IMR-90 (cell line): ENCODE results near the gene ARHGAP10. TPM values are rescaled to one million over a fixed set of nuclear protein-coding genes. Genes with fewer than 3 reads are reported as not detected.
A peak's percentile ranks its signal among the peaks of the same experiment; 100 is the strongest.

ENCODE experiments used
- ATAC-seq: fragments of 200-7000 bp; cut with Tn5 transposase; 2 replicates; pipeline ENCODE4 v1.9.1; 2020; ENCODE audit warnings: low read depth, mild to moderate bottlenecking, moderate library complexity
- BruUV-seq: library from RNA; stranded (reverse); fragments of 400-500 nt; replicated peaks from 2 replicates; lab custom pipeline; 2021; lab: Mats Ljungman, UMichigan
- CTCF ChIA-PET: fragments of 300-600 bp; formaldehyde crosslinking; extraction: SDS; loops from one replicate; lab custom pipeline; 2021; ENCODE audit warnings: antibody characterized with exemption; lab: Yijun Ruan, JAX
- POLR2A ChIA-PET: fragments of 300-600 bp; sonication (Branson Sonifier 250); formaldehyde crosslinking; loops from one replicate; lab custom pipeline; 2022; ENCODE audit warnings: antibody characterized with exemption; ENCODE audit not compliant: unreplicated experiment; lab: Charles Lee
- DNase-seq: peaks from one replicate; pipeline ENCODE4 v3.0.0; 2013
- H2AFZ ChIP-seq: replicated peaks from 2 replicates; pipeline ENCODE3; 2013; ENCODE audit warnings: low read length, mild to moderate bottlenecking; ENCODE audit not compliant: poor library complexity
- H2AK5ac ChIP-seq: 2 replicates; pipeline ENCODE4 v1.6.1; 2013; ENCODE audit warnings: low read depth, low read length, inconsistent platforms
- H2AK9ac ChIP-seq: replicated peaks from 2 replicates; pipeline ENCODE3; 2013; ENCODE audit warnings: mild to moderate bottlenecking, low read depth, low read length, moderate library complexity; ENCODE audit not compliant: poor library complexity
- H2BK120ac ChIP-seq: 2 replicates; pipeline ENCODE4 v1.6.1; 2013; ENCODE audit warnings: low read depth, low read length, inconsistent platforms
- H2BK15ac ChIP-seq: 3 replicates; pipeline ENCODE4 v1.6.1; 2013; ENCODE audit warnings: low read depth, low read length, inconsistent platforms
- H2BK20ac ChIP-seq: 2 replicates; pipeline ENCODE4 v1.6.1; 2013; ENCODE audit warnings: low read depth, mild to moderate bottlenecking, inconsistent platforms, low read length, moderate library complexity
- H2BK5ac ChIP-seq: 2 replicates; pipeline ENCODE4 v1.6.1; 2013; ENCODE audit warnings: mild to moderate bottlenecking, low read depth, low read length, inconsistent platforms; ENCODE audit not compliant: poor library complexity, severe bottlenecking
- H3K14ac ChIP-seq: replicated peaks from 2 replicates; pipeline ENCODE4 v1.6.1; 2013; ENCODE audit warnings: low read depth, low read length, inconsistent platforms
- H3K18ac ChIP-seq: 2 replicates; pipeline ENCODE4 v1.6.1; 2013; ENCODE audit warnings: low read depth, low read length, control low read depth
- H3K23ac ChIP-seq: 2 replicates; pipeline ENCODE4 v1.6.1; 2013; ENCODE audit warnings: low read depth, low read length, inconsistent platforms
- H3K27ac ChIP-seq: 2 replicates; pipeline ENCODE4 v1.5.1; 2013; ENCODE audit warnings: mild to moderate bottlenecking, control low read depth, low read length; ENCODE audit not compliant: insufficient read depth
- H3K27me3 ChIP-seq: 2 replicates; pipeline ENCODE4 v1.6.1; 2013; ENCODE audit warnings: low read length; ENCODE audit not compliant: control insufficient read depth, insufficient read depth
- H3K36me3 ChIP-seq: 2 replicates; pipeline ENCODE4 v1.6.1; 2013; ENCODE audit warnings: low read length, mixed read lengths; ENCODE audit not compliant: control insufficient read depth, insufficient read depth
- H3K4ac ChIP-seq: 2 replicates; pipeline ENCODE4 v1.6.1; 2013; ENCODE audit warnings: low read depth, low read length, inconsistent platforms
- H3K4me1 ChIP-seq: 2 replicates; pipeline ENCODE4 v1.6.1; 2013; ENCODE audit warnings: low read length, mixed read lengths; ENCODE audit not compliant: control insufficient read depth, insufficient read depth
- H3K4me2 ChIP-seq: 2 replicates; pipeline ENCODE4 v1.6.1; 2013; ENCODE audit warnings: low read depth, mild to moderate bottlenecking, control low read depth, low read length, moderate library complexity
- H3K4me3 ChIP-seq: 2 replicates; pipeline ENCODE4 v1.5.1; 2013; ENCODE audit warnings: low read depth, mild to moderate bottlenecking, control low read depth, low read length, moderate library complexity; ENCODE audit not compliant: insufficient read depth
- H3K56ac ChIP-seq: 2 replicates; pipeline ENCODE4 v1.6.1; 2013; ENCODE audit warnings: low read length, inconsistent platforms; ENCODE audit not compliant: insufficient read depth; ENCODE audit errors: extremely low read depth
- H3K79me1 ChIP-seq, 2 experiments: 2 replicates each; pipeline ENCODE4 v1.6.1; 2013; ENCODE audit warnings: low read length in 2 of 2, inconsistent platforms in 1 of 2, low read depth in 1 of 2
- H3K9ac ChIP-seq: 2 replicates; pipeline ENCODE4 v1.6.1; 2013; ENCODE audit warnings: low read depth, low read length, control low read depth
- H3K9me1 ChIP-seq: 2 replicates; pipeline ENCODE4 v1.6.1; 2013; ENCODE audit warnings: low read length, inconsistent platforms; ENCODE audit not compliant: insufficient read depth
- H3K9me3 ChIP-seq: 2 replicates; pipeline ENCODE4 v1.6.1; 2013; ENCODE audit warnings: low read length; ENCODE audit not compliant: control insufficient read depth, insufficient read depth
- H4K20me1 ChIP-seq: 2 replicates; pipeline ENCODE4 v1.6.1; 2013; ENCODE audit warnings: low read length, inconsistent platforms; ENCODE audit not compliant: insufficient read depth
- H4K5ac ChIP-seq: 2 replicates; pipeline ENCODE4 v1.6.1; 2013; ENCODE audit warnings: mild to moderate bottlenecking, low read depth, low read length, control low read depth
- H4K8ac ChIP-seq, 2 experiments: 2 replicates each; pipeline ENCODE4 v1.6.1; 2013; ENCODE audit warnings: low read depth in 2 of 2, low read length in 2 of 2, control low read depth in 1 of 2, inconsistent platforms in 1 of 2
- H4K91ac ChIP-seq: 2 replicates; pipeline ENCODE4 v1.6.1; 2013; ENCODE audit warnings: low read depth, low read length, inconsistent platforms; ENCODE audit not compliant: insufficient read depth
- BHLHE40 ChIP-seq: fragments of 150-350 bp; IDR thresholded peaks from 2 replicates; pipeline ENCODE4 v1.6.1; 2016; ENCODE audit warnings: mild to moderate bottlenecking, low read depth, low read length
- ELK1 ChIP-seq: fragments of 150-350 bp; IDR thresholded peaks from 2 replicates; pipeline ENCODE4 v1.6.1; 2016; ENCODE audit warnings: low read depth, mild to moderate bottlenecking, low read length, moderate library complexity, borderline replicate concordance
- FOS ChIP-seq: fragments of 150-350 bp; IDR thresholded peaks from 2 replicates; pipeline ENCODE4 v1.6.1; 2016; ENCODE audit warnings: low read depth, low read length
- MXI1 ChIP-seq: IDR thresholded peaks from 2 replicates; pipeline ENCODE4 v1.6.1; 2012; ENCODE audit warnings: low read depth, mild to moderate bottlenecking, low read length, moderate library complexity, borderline replicate concordance
- WGBS, 2 experiments: methylation state at CpG; one replicate each; pipeline versions ENCODE4 v1.1.5 to v1.1.7; 2013; ENCODE audit warnings: missing lambda C conversion rate in 2 of 2; ENCODE audit not compliant: insufficient read length in 1 of 2; ENCODE audit errors: extremely low coverage in 2 of 2; 5-methylcytosine and 5-hydroxymethylcytosine counted together
- dilution Hi-C: fragments of 300-500 bp; cut with HindIII; formaldehyde crosslinking; loops from one replicate; pipeline ENCODE4 v1.14.3; 2018; ENCODE audit warnings: low sequenced_read_pairs; ENCODE audit not compliant: unreplicated experiment
- in situ Hi-C: fragments of 300-500 bp; cut with MboI; formaldehyde crosslinking; loops from 3 replicates; pipeline ENCODE4 v1.14.3; 2019; ENCODE audit warnings: low sequenced_read_pairs, inconsistent platforms, mixed read lengths
- intact Hi-C: fragments of 100-400 bp; cut with micrococcal nuclease; formaldehyde crosslinking; loops from 2 replicates; pipeline ENCODE4 v1.10.0; 2022
- polyA plus RNA-seq, 3 experiments: library from polyadenylated mRNA; depleted of rRNA; stranded (reverse); fragments of >200 nt; gene quantifications; 2 replicates each; pipeline ENCODE4 v1.2.3, GENCODE V29; 2012; ENCODE audit warnings: low replicate concordance in 1 of 3
- total RNA-seq: library from RNA; depleted of rRNA; stranded (reverse); fragments of >200 nt; gene quantifications from 2 replicates; pipeline ENCODE4 v1.2.3, GENCODE V29; 2012

The ARHGAP10 gene
- total and polyA plus RNA-seq, 2 of the 4 experiments (the other 2 are of a cell fraction) = 27.1 to 29.4 TPM

GRCh38 chr4:147927377-147928137 is 195.7 kb downstream of the ARHGAP10 start:
- Histone ChIP-seq H4K8ac (0 out of 4 replicates have a peak overlapping the region, but pooled peaks of 1 of the 2 experiments have one; percentile 14), H3K9me1 (peaks cover 16% of the 10 kb centered on the region), H3K4me1 (peaks cover 12% of the 10 kb centered on the region), H3K27ac (peak overlapping the region; percentile 1; the same call in 1 of the 2 replicates), H3K14ac (peak overlapping the region; percentile 13), H2BK20ac (peak overlapping the region; percentile 26; the same call in 1 of the 2 replicates), H2BK120ac (peak overlapping the region; percentile 13; the same call in 1 of the 2 replicates), H2AK9ac (no peak overlapping the region), H3K79me1 (peaks cover 14 to 18% of the 10 kb centered on the region in 2 experiments; a peak in 3 of 4 replicates), H2AK5ac (no peak overlapping the region; the same call in 1 of the 2 replicates), H3K27me3 (no peaks in the 10 kb centered on the region), H3K23ac (no peak overlapping the region), H3K4me3 (no peak overlapping the region), H3K4ac (no peak overlapping the region), H3K9me3 (no peaks in the 10 kb centered on the region), H4K5ac (no peak overlapping the region), H3K18ac (0 out of 2 replicates have a peak overlapping the region, but pooled peaks have one; percentile 31), H2AFZ (no peak overlapping the region), H3K4me2 (no peak overlapping the region), H3K9ac (no peak overlapping the region), H4K20me1 (peaks cover 9% of the 10 kb centered on the region; the same call in 1 of the 2 replicates), H2BK15ac (no peak overlapping the region), H3K36me3 (peaks cover 6% of the 10 kb centered on the region), H2BK5ac (peak overlapping the region; percentile 5), H3K56ac (no peak overlapping the region), H4K91ac (no peak overlapping the region)
- POLR2A ChIA-PET = interaction anchor here (0.5 kb wide), 2 partner anchors 85 to 803 kb away, joined by 3 to 4 read pairs; no protein-coding TSS in a partner anchor
- intact Hi-C loops (no loop called here), in situ Hi-C loops (no loop called here), dilution Hi-C loops (no loop called here)
- BruUV-seq = no TSS peak
- peak; percentile 21 for ATAC-seq
- WGBS, 2 experiments = no CpG with 5 or more reads among the region's 11 CpGs
- no peak for TF ChIP-seq BHLHE40
- TF ChIP-seq ELK1 = no peak
- TF ChIP-seq MXI1 = no peak
- 0 out of 2 replicates have a peak, but pooled peaks have one; percentile 36 for TF ChIP-seq FOS
- DNase-seq = peak; percentile 39
- CTCF ChIA-PET = no interaction called here
